CD4-positive, CD25-positive, alpha-beta regulatory T cell (primary cell): Measurements from ENCODE around the gene ZNF407. TPM values are rescaled to one million over a fixed set of nuclear protein-coding genes. Genes with fewer than 3 reads are reported as not detected.
A peak's percentile ranks its signal among the peaks of the same experiment; 100 is the strongest.

Experiments used
- ATAC-seq, 2 donors: fragments of 150-1000 bp; cut with Tn5 transposase; one replicate each; pipeline ENCODE4 v1.10.0; 2021; ENCODE audit warnings: low read depth in 2 of 2, moderate number of reproducible peaks in 2 of 2, moderate library complexity in 1 of 2
- DNase-seq, 3 donors: peaks; one replicate each; pipeline versions ENCODE4 v3.0.0 to v3.0.0-alpha.2; 2012 to 2022; ENCODE audit warnings: mixed read lengths in 1 of 3
- H3K27ac ChIP-seq: one replicate; pipeline ENCODE4 v1.7.0; 2013; ENCODE audit warnings: mild to moderate bottlenecking, low read length; ENCODE audit not compliant: insufficient read depth, poor library complexity, severe bottlenecking
- H3K27me3 ChIP-seq: one replicate; pipeline ENCODE4 v1.7.0; 2013; ENCODE audit warnings: low read length; ENCODE audit not compliant: control insufficient read depth, insufficient read depth
- H3K36me3 ChIP-seq: one replicate; pipeline ENCODE4 v1.7.0; 2013; ENCODE audit warnings: mild to moderate bottlenecking, low read length, moderate library complexity; ENCODE audit not compliant: control insufficient read depth, insufficient read depth
- H3K4me1 ChIP-seq: 2 replicates; pipeline ENCODE4 v1.7.0; 2013; ENCODE audit warnings: mild to moderate bottlenecking, low read length; ENCODE audit not compliant: insufficient read depth, control insufficient read depth, poor library complexity, severe bottlenecking
- H3K4me3 ChIP-seq: one replicate; pipeline ENCODE4 v1.7.0; 2013; ENCODE audit warnings: low read depth, mild to moderate bottlenecking, low read length, moderate library complexity
- H3K9me3 ChIP-seq, 2 experiments: 1 replicate in 1 of 2; 2 replicates in 1 of 2; pipeline ENCODE4 v1.7.0; 2013; ENCODE audit warnings: low read length in 2 of 2, mild to moderate bottlenecking in 1 of 2, moderate library complexity in 1 of 2; ENCODE audit not compliant: control insufficient read depth in 2 of 2
- H3K27ac Mint-ChIP-seq, 3 donors: one replicate each; pipeline ENCODE4 v1.8.0; 2020 to 2022; ENCODE audit warnings: mild to moderate bottlenecking in 3 of 3, mixed read lengths in 3 of 3, moderate library complexity in 2 of 3
- H3K27me3 Mint-ChIP-seq: one replicate; pipeline ENCODE4 v1.8.0; 2022; ENCODE audit warnings: mild to moderate bottlenecking, mixed read lengths
- H3K36me3 Mint-ChIP-seq: one replicate; pipeline ENCODE4 v1.8.0; 2020; ENCODE audit warnings: mixed read lengths
- H3K4me1 Mint-ChIP-seq, 4 donors: one replicate each; pipeline ENCODE4 v1.8.0; 2020 to 2022; ENCODE audit warnings: mixed read lengths in 4 of 4, mild to moderate bottlenecking in 1 of 4
- H3K4me3 Mint-ChIP-seq, 4 donors: one replicate each; pipeline ENCODE4 v1.8.0; 2020 to 2022; ENCODE audit warnings: mild to moderate bottlenecking in 4 of 4, mixed read lengths in 4 of 4, moderate library complexity in 3 of 4
- H3K9me3 Mint-ChIP-seq, 7 donors: one replicate each; pipeline ENCODE4 v1.8.0; 2020 to 2022; ENCODE audit warnings: mixed read lengths in 7 of 7, mild to moderate bottlenecking in 3 of 7, moderate library complexity in 2 of 7
- polyA plus RNA-seq, 4 donors: library from polyadenylated mRNA; unstranded; fragments of 300-500 nt; fragmentation: Illumina TruSeq; gene quantifications; one replicate each; pipeline ENCODE4 v1.2.3, GENCODE V29; 2021
- total RNA-seq: library from RNA; stranded (reverse); gene quantifications from one replicate; pipeline ENCODE4 v1.2.3, GENCODE V29; 2022

ZNF407 gene
- total and polyA plus RNA-seq, 5 donors from 2014 or later, result 2.0 to 34.0 (median 3.8) TPM

DNA sequence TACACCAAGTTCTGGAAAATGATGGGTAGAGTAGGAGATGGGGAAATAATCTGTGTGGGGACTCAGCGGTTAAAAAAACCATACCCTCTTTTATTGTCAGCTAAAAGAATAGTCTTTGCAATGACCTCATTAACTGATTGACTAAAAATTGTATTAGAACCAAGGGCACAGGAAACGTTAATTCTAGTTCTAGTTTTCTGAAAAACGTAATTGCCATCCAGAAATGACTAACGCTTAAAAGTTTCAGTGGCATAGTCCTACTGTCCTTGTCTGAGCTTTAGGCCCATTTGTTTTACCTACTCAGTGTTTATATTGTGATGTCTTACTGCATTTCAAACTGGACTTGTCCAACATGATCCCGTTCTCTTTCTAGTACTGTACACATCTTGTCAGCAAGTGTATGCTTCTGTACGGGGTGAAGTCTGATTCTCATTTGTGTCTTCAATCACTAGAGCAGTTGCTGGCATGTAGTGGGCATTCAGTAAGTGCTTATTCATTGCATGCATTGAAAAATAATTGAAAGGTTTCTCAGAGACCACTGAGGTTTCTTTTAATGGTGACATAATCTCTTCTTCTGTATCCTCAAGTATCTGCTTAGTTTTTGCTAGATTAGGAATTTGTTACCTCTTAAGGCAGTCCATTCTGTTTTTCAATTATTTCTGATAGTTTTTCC lies 81.5 kb downstream of the ZNF407 start:
- peaks cover 0 to 9% (median 0%) of the 10 kb centered on the region in 7 donors for H3K9me3 Mint-ChIP-seq
- H3K4me1 Mint-ChIP-seq, result peaks cover 12 to 32% (median 22%) of the 10 kb centered on the region in 4 donors
- Histone ChIP-seq H3K4me1 (no peaks in the 10 kb centered on the region), H3K27me3 (no peaks in the 10 kb centered on the region), H3K36me3 (peaks cover 8% of the 10 kb centered on the region), H3K4me3 (no peak overlapping the region), H3K27ac (no peak overlapping the region), H3K9me3 (peaks cover 0 to 9% of the 10 kb centered on the region in 2 experiments)
- peak overlapping the region in 2 of 3 donors; percentile 15 to 27 for H3K27ac Mint-ChIP-seq
- no peak overlapping the region for H3K4me3 Mint-ChIP-seq
- H3K27me3 Mint-ChIP-seq, result no peaks in the 10 kb centered on the region
- ATAC-seq, result no peak
- H3K36me3 Mint-ChIP-seq, result peaks cover 40% of the 10 kb centered on the region
- peak in 1 of 3 donors; percentile 19 for DNase-seq

DNA sequence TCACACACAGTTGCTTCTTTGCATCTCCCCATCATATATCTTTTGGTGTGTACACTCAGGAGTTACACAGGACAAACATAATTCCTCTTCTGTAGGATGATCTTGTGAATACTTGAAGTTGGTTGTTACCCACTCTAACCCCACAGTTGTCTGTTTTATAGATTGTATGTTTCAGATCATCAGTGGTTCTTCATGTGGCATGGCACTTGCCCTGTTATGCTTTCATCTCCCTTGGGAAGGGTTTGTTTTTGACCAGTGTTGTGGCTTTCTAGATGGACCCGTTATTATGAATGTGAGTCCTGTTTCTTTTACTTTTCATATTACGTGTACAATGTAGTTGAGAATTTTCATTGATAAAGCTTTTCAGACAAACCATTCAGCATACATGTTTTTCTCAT lies 82.0 kb downstream of the ZNF407 start:
- Histone ChIP-seq H3K27ac (no peak overlapping the region), H3K9me3 (peaks cover 0 to 9% of the 10 kb centered on the region in 2 experiments), H3K4me1 (no peaks in the 10 kb centered on the region), H3K4me3 (no peak overlapping the region), H3K36me3 (peaks cover 8% of the 10 kb centered on the region), H3K27me3 (no peaks in the 10 kb centered on the region)
- peaks cover 35% of the 10 kb centered on the region for H3K36me3 Mint-ChIP-seq
- no peak overlapping the region for H3K4me3 Mint-ChIP-seq
- H3K9me3 Mint-ChIP-seq, result peaks cover 0 to 9% (median 0%) of the 10 kb centered on the region in 7 donors
- DNase-seq, result no peak
- no peaks in the 10 kb centered on the region for H3K27me3 Mint-ChIP-seq
- H3K4me1 Mint-ChIP-seq, result peaks cover 12 to 27% (median 22%) of the 10 kb centered on the region in 4 donors
- H3K27ac Mint-ChIP-seq, result peak overlapping the region in 2 of 3 donors; percentile 15 to 27
- ATAC-seq, result no peak

DNA sequence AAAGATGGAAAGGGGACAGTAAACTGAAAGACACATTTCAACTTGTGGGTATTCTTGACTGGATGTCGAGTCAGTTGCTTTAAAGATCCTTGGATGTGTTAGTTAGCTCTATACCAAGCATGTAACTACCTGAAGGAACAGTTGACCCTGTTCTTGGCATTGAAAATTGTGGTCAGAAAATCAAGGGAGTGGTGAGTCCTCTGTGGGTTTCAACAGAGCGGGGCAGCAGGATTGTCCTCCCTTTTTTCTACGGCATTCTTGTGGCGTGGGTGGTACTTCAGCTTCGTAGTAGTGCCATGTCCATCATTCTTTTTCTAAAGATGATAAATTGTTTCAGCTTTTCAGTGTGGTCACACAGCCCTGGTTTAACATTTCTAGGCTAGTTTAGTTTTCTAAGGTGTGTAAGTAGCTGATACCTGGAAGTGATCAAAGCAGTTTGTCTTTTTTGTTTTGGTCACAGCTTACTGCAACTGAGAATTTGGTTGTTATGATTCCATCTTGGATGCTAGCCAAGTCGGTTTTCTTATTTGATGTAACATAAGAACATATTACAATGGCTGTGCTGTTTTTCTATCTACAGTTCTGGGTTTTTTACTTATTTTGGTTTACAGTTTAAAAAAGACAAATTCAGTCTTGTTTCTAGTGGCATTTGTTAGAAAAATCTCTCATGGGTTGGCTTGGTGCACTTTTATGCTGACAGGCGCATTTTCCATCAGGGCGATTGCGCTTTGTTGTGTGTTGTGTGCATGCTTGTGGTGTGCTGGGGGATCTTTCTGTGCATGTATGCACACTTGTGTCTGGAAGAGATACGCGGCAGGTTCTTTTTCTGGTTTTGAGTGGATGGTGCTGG lies 84.7 kb downstream of the ZNF407 start:
- Histone ChIP-seq H3K4me1 (no peaks in the 10 kb centered on the region), H3K4me3 (no peak overlapping the region), H3K27ac (no peak overlapping the region), H3K9me3 (peaks cover 0 to 3% of the 10 kb centered on the region in 2 experiments), H3K36me3 (peaks cover 8% of the 10 kb centered on the region), H3K27me3 (no peaks in the 10 kb centered on the region)
- Mint-ChIP-seq H3K9me3 (peaks cover 0 to 8% (median 0%) of the 10 kb centered on the region in 7 donors), H3K27ac (peak overlapping the region in 2 of 3 donors; percentile 42 to 59), H3K4me3 (no peak overlapping the region), H3K27me3 (no peaks in the 10 kb centered on the region), H3K4me1 (peaks cover 12 to 25% (median 22%) of the 10 kb centered on the region in 4 donors), H3K36me3 (peaks cover 38% of the 10 kb centered on the region)
- ATAC-seq (no peak), DNase-seq (no peak)

DNA sequence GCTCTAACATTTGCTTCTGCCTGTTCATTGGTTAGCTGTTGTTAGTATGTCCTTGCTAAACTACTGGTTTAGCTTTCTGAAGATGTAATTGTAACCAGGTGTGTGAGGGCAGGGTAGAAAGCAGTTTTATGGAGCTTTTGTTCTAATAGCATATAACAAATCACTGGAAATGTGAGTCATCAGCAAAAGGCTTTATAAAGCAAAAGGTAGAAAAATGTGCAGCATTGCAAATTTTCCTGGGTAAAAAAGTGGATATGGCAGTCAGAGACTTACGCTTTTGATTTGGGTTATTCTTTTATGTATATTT lies 85.3 kb downstream of the ZNF407 start:
- Histone ChIP-seq H3K9me3 (no peaks in the 10 kb centered on the region), H3K27me3 (no peaks in the 10 kb centered on the region), H3K36me3 (peaks cover 7% of the 10 kb centered on the region), H3K4me1 (no peaks in the 10 kb centered on the region), H3K27ac (no peak overlapping the region), H3K4me3 (no peak overlapping the region)
- no peak for DNase-seq
- Mint-ChIP-seq H3K27me3 (no peaks in the 10 kb centered on the region), H3K9me3 (peaks cover 0 to 4% (median 0%) of the 10 kb centered on the region in 7 donors), H3K4me1 (peaks cover 12 to 25% (median 22%) of the 10 kb centered on the region in 4 donors), H3K4me3 (no peak overlapping the region), H3K36me3 (peaks cover 33% of the 10 kb centered on the region), H3K27ac (peak overlapping the region in 2 of 3 donors; percentile 42 to 59)
- no peak for ATAC-seq

DNA sequence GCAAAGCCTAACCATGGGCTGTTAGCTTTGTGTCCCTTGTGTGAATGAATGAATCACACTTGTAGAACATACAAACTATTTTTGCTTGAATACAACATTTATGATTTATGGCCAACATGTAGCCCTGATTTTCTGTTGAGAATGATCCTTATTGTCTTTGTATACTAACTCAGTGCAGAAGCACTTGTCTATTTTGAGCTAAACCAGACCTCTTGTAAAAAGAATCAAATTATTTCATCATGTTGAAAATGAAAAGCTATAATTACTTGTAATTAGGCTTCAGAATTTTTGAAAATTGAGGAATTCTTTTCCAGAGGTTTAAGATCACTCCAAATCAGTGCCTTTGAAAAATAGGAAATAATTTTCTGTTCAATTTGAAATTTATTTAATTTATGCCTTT lies 85.9 kb downstream of the ZNF407 start:
- Histone ChIP-seq H3K36me3 (peaks cover 7% of the 10 kb centered on the region), H3K4me3 (no peak overlapping the region), H3K27me3 (no peaks in the 10 kb centered on the region), H3K27ac (no peak overlapping the region), H3K4me1 (no peaks in the 10 kb centered on the region), H3K9me3 (no peaks in the 10 kb centered on the region)
- DNase-seq (no peak), ATAC-seq (no peak)
- Mint-ChIP-seq H3K9me3 (peaks cover 0 to under 1% (median 0%) of the 10 kb centered on the region in 7 donors), H3K4me3 (no peak overlapping the region), H3K27me3 (no peaks in the 10 kb centered on the region), H3K4me1 (peaks cover 10 to 25% (median 20%) of the 10 kb centered on the region in 4 donors), H3K27ac (no peak overlapping the region), H3K36me3 (peaks cover 32% of the 10 kb centered on the region)

DNA sequence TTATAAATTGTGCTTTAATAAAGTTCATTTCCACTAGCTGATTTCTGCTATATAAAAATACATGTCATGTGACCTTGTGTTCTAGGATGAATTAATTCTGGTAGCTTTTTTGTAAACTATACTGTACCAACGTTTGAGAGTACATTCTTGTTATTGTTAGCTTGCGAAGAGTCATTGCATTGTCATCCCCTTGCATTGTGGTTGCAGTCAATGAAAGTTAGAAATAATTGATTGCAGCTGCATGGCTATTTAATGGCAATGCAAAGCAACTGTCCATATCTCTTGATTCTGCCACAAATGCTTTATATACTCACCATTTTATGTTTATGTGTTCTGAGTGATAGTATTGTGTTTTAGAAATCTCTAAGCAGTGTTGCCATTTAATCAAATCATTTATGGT lies 91.6 kb downstream of the ZNF407 start:
- ATAC-seq (no peak), DNase-seq (no peak)
- peaks cover 8% of the 10 kb centered on the region for H3K4me1 ChIP-seq
- no peak overlapping the region for H3K27ac Mint-ChIP-seq
- H3K9me3 ChIP-seq, result no peaks in the 10 kb centered on the region
- H3K4me1 Mint-ChIP-seq, result peaks cover 6 to 23% (median 15%) of the 10 kb centered on the region in 4 donors
- H3K27ac ChIP-seq, result no peak overlapping the region
- peaks cover 7% of the 10 kb centered on the region for H3K36me3 ChIP-seq
- peaks cover 22% of the 10 kb centered on the region for H3K36me3 Mint-ChIP-seq
- H3K9me3 Mint-ChIP-seq, result no peaks in the 10 kb centered on the region
- no peaks in the 10 kb centered on the region for H3K27me3 ChIP-seq
- H3K4me3 Mint-ChIP-seq, result no peak overlapping the region
- H3K27me3 Mint-ChIP-seq, result no peaks in the 10 kb centered on the region
- no peak overlapping the region for H3K4me3 ChIP-seq

DNA sequence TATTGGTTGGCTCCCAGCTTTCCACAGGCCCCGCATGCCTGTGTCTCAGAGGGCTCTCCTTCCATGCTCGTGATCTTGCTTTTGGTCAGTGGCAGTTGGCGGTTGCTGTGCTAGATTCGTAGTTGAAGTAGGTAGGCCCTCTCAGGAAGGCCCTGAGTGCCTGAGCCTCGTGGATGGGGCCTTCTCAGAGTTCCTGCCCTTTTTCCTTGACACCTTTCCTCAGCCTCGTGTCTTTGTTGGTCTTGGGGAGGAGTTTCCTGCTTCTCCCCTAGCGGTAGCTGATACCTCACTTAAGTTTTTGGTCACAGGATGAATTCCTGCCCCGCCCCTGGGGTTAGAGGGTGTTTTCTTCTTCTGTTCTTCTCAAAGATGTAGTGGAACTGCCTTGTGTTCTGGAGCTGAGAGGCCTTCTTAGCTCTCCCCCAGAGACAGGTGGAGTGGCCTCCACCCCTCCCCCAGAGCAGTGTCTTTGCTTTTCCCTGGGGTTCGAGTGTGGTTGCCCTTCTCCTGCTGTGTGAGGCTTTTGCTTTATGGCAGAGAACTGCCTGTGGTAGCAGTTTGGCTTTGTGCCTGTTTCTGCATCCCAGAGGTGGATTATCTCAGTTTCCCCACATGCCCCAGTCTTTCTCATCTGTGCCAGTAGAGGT lies 94.8 kb downstream of the ZNF407 start:
- peaks cover 6 to 23% (median 17%) of the 10 kb centered on the region in 4 donors for H3K4me1 Mint-ChIP-seq
- peak overlapping the region in 2 of 3 donors; percentile 48 to 52 for H3K27ac Mint-ChIP-seq
- H3K4me3 Mint-ChIP-seq, result no peak overlapping the region
- no peaks in the 10 kb centered on the region for H3K27me3 Mint-ChIP-seq
- no peaks in the 10 kb centered on the region for H3K9me3 Mint-ChIP-seq
- Histone ChIP-seq H3K9me3 (no peaks in the 10 kb centered on the region), H3K27me3 (no peaks in the 10 kb centered on the region), H3K4me1 (peaks cover 8% of the 10 kb centered on the region), H3K27ac (no peak overlapping the region), H3K4me3 (no peak overlapping the region), H3K36me3 (no peaks in the 10 kb centered on the region)
- peaks cover 4% of the 10 kb centered on the region for H3K36me3 Mint-ChIP-seq
- ATAC-seq (no peak), DNase-seq (peak in 1 of 3 donors; percentile 51)
